HG03064 (cell line): ENCODE results near the gene PCED1B.
"Not testable (repeated sequence)": the region's sequence is repeated elsewhere in the genome, so short reads cannot be mapped to it uniquely, and the experiment has no call there.

Source experiments
- ATAC-seq: cut with Tn5 transposase; IDR thresholded peaks from one replicate; pipeline ENCODE4 v1.9.1; 2021; ENCODE audit warnings: low read depth; ENCODE audit not compliant: unreplicated experiment

Gene PCED1B

GRCh38 chr12:47265391-47265790 lies 186.0 kb downstream of the PCED1B start:
- ATAC-seq, result no peak

GRCh38 chr12:47267571-47267970 lies 188.2 kb downstream of the PCED1B start:
- ATAC-seq, result no peak

DNA sequence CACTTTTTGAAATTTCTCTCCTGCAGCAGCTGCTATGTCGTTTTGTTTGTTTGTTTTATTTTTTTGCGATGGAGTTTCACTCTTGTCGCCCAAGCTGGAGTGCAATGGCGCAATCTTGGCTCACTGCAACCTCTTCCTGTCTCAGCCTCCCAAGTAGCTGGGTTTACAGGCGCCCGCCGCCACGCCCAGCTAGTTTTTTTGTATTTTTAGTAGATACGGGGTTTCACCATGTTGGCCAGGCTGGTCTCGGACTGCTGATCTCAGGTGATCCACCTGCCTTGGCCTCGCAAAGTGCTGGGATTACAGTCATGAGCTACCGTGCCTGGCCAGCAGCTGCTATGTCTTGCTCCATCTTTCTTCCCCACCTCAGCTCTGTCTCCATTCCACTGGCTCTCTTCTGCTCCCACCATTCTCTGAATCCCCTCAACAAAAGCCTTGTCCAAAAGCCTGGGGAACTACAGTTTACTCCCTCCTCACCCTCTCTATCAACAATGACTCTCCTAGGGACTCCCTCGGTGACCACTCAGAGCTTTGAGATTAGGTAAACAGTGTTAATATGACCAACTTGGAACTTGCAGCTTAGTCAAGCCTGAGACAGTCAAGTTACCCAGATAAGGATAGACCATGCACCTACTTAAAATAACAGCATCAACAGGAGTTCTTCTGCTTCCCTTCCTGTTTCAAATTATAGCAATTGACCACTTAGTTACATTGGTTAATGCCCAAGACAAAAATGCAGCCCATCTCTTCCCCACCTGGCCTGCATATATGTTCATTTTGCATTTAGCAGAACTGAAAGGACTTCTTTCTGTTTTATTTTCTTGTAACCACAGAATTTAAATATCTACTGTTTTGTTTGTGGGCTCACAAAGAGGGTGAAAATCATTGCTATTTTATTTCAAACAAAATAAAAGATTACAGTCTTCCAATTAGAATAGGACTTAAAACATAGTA lies 189.4 kb downstream of the PCED1B start:
- peak; percentile 73 for ATAC-seq

GRCh38 chr12:47269916-47270315 lies 190.5 kb downstream of the PCED1B start:
- no peak for ATAC-seq

DNA sequence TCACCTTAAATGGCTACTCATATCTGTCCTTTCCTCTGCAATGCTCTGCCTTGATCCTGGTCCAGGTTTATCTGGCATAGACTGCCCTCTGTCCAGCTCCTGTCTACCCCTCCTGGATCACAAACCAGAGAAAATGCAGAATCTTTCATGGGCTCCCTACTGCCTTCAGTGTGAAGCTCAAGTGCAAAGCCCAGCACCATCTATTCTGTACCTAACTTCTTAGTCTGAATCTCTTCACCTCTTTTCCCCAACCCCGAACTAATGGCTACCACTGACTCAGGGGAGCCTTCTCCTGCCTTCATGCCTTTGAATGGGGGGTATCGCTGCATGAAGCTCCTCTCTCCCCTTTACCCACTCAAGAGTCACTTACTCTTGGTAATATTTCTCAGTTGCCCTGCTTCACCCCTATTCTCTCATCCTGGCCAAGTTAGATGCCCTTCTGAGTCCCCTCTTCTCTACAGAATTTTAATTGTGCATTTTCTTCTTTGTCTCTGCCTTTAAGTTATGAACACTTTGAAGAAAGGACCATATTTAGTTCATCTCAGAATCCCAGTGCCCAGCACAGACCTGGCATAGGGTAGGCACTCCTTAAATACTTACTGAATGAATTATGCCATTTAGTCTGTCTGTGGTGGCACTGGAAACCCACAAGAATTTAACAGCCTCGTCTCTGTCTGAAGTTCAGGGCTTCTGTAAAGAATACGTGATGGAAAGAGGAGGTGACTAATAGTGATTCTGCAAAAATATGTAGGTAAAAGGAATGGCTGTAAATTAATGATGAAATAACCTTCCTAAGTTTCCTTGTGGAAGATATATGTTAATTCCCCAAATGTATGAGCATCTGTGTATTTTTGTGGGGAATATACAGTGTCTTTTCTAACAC lies 191.6 kb downstream of the PCED1B start:
- ATAC-seq, result no peak

- ATAC-seq, result no peak
These were observed 192.4 kb downstream of the PCED1B start for GRCh38 chr12:47271800-47272239.

DNA sequence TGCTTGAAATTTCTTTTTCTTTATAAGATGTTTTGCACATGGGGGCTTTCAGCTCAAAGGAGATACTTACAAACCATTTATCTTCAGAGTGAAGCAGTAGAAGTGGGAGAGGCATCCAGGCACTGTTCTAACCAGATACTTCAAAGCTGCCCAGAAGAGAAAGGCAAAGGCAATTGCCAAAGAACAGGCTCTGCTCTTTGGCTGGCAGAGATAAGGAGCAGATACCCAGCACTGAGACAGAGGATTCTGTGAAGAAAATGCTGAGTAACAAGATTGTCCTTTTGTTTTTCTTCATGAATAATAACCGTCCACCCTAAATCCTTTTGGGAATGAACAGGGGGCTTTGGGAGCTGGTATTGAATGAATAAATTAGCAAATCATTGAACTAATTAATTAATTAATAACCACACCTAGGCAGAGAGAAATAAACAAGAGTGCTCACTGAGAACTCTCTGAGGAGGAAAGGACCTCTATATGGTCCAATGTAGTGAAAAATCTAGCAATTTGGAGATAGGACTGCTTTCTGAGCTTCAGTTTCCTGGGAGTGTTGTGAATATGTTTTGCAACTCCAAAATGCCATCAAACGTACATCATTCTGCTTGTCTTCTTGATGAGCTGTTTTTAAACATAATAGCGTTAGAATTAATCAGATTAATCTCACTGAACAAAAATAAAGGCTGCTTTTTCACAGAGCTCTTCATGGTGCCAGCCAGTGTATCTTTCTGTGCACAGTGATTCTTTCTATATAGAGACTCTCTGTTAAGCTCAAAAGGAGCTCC lies 193.2 kb downstream of the PCED1B start:
- ATAC-seq, result no peak

DNA sequence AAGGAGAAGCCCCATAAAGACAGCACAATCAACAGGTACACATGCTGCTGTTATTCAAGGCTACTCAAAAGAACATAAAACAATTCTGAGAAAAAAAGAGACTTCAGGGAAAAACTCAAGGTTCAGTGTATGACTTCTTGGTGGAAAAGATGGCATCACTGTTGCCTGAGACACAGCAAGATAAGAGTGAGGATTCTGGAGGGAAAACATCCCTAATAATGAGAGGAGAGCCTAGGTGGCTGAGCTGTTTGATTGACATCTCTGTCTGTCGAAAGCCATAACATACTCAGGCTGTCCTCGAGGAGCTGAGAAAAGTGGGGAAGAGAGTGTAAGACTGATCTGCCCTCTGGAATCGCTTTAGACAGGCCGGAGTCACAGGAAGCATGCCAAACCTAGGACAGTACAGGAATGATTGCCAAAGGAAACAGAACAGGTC lies 193.8 kb downstream of the PCED1B start:
- ATAC-seq, result no peak

DNA sequence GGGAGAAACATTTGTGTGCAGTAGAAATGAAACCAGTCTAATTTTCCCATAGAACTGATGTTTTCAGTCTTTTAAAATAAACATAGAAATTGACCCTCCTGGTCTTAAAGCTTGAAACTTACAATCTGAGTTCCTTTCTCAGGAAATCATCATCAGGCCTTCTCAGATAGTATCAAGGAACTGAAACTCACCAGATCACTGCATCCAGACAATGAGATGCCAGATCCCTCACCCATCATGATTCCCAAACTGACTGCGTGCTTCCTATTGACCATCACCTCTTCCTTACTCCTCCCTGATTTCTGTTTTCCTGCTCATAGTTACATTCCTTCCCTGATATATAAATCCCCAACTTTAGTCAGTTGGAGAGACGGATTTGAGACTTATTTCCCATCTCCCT lies 195.3 kb downstream of the PCED1B start:
- ATAC-seq, result no peak

GRCh38 chr12:47276253-47276620 lies 196.8 kb downstream of the PCED1B start:
- no peak for ATAC-seq

GRCh38 chr12:47276621-47277309 lies 197.3 kb downstream of the PCED1B start:
- peak; percentile 92 for ATAC-seq

GRCh38 chr12:47277972-47278448 lies 198.6 kb downstream of the PCED1B start:
- no peak for ATAC-seq

DNA sequence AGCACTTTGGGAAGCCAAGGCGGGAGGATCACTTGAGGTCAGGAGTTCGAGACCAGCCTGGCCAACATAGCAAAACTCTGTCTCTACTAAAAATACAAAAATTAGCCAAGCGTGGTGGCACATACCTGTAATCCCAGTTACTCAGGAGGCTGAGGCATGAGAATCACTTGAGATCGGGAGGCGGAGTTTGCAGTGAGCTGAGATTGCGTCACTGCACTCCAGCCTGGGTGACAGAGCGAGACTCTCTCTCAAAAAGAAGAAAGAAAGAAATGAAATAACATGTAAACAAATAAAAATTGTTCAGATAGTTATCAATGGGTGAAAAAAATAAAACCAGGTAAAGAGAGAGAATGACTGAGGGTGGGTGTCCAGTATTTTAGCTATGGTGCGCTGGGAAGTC lies 200.3 kb downstream of the PCED1B start:
- ATAC-seq, result not testable (repeated sequence)

DNA sequence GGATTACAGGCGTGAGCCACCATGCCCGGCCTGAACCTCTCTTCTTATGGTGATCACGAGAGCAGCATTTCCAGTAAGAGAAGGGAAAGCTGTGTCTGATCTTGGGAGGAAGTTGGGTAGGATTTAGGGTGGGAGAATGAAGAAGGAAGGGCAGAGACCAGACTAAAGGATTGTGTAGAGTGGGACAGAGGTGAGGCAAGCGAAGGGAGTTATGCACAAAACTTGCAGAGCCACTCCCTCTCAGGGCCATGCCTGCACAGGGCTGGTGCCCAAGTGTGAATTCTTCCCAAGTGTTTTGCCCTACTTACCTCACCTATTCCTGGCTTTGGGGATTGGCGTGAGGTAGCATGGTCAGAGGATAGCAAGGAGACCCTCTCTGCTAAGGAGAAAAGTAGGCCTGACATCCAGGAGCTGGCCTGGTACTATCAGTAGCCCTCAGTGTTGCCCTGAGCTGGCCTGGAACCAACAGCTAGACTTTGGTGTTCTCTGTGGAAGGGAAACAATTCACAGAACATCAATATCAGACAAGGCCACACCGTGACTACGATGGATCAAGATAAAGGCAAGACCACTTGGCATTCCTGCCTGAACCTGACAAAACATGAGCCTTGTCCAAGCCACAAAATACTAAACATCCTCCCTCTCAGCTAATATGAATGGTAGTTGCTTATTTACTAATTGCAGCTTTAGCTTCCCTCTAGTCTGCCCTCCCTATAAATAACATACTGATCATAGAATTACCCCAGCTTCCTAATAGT lies 201.3 kb downstream of the PCED1B start:
- ATAC-seq, result no peak

GRCh38 chr12:47281667-47282171 lies 202.3 kb downstream of the PCED1B start:
- ATAC-seq, result no peak

- no peak for ATAC-seq
These were observed 202.8 kb downstream of the PCED1B start for GRCh38 chr12:47282206-47282605.
